GM21367 (cell line): ENCODE results near the gene NCOR1.
"Not testable (repeated sequence)": the region's sequence is repeated elsewhere in the genome, so short reads cannot be mapped to it uniquely, and the experiment has no call there.

Experiments used
- ATAC-seq: cut with Tn5 transposase; IDR thresholded peaks from one replicate; pipeline ENCODE4 v1.9.1; 2021; ENCODE audit not compliant: unreplicated experiment

The NCOR1 gene

GRCh38 chr17:16101440-16101839 lies 113.9 kb downstream of the NCOR1 start:
- ATAC-seq, result no peak

- ATAC-seq, result no peak
Observed at GRCh38 chr17:16100737-16101400, 114.5 kb downstream of the NCOR1 start.

- no peak for ATAC-seq
Observed at GRCh38 chr17:16091773-16092172, 123.6 kb downstream of the NCOR1 start.

GRCh38 chr17:16086957-16087356 lies 128.4 kb downstream of the NCOR1 start:
- no peak for ATAC-seq

GRCh38 chr17:16085066-16085699 lies 130.2 kb downstream of the NCOR1 start:
- ATAC-seq, result no peak

GRCh38 chr17:16083223-16083622 lies 132.1 kb downstream of the NCOR1 start:
- ATAC-seq, result no peak

GRCh38 chr17:16081507-16082087 lies 133.7 kb downstream of the NCOR1 start:
- no peak for ATAC-seq

- no peak for ATAC-seq
Observed at GRCh38 chr17:16080366-16080765, 135.0 kb downstream of the NCOR1 start.

- no peak for ATAC-seq
Observed at GRCh38 chr17:16075949-16076348, 139.4 kb downstream of the NCOR1 start.

GRCh38 chr17:16074423-16074822 lies 140.9 kb downstream of the NCOR1 start:
- no peak for ATAC-seq

GRCh38 chr17:16073845-16074244 lies 141.5 kb downstream of the NCOR1 start:
- no peak for ATAC-seq

GRCh38 chr17:16072031-16072430 lies 143.3 kb downstream of the NCOR1 start:
- ATAC-seq, result no peak

GRCh38 chr17:16068323-16068722 lies 147.0 kb downstream of the NCOR1 start:
- ATAC-seq, result no peak

GRCh38 chr17:16066125-16066524 lies 149.2 kb downstream of the NCOR1 start:
- no peak for ATAC-seq

GRCh38 chr17:16061631-16062030 lies 153.7 kb downstream of the NCOR1 start:
- no peak for ATAC-seq

GRCh38 chr17:16055139-16055538 lies 160.2 kb downstream of the NCOR1 start:
- ATAC-seq, result not testable (repeated sequence)

GRCh38 chr17:16052486-16052885 lies 162.8 kb downstream of the NCOR1 start:
- ATAC-seq, result no peak

- ATAC-seq, result no peak
Observed at GRCh38 chr17:16050844-16051243, 164.5 kb downstream of the NCOR1 start.

GRCh38 chr17:16048811-16049449 lies 166.4 kb downstream of the NCOR1 start:
- ATAC-seq, result no peak

GRCh38 chr17:16046966-16047365 lies 168.4 kb downstream of the NCOR1 start:
- no peak for ATAC-seq

- ATAC-seq, result no peak
Observed at GRCh38 chr17:16044487-16044886, 170.8 kb downstream of the NCOR1 start.

- no peak for ATAC-seq
Observed at GRCh38 chr17:16040710-16041251, 174.6 kb downstream of the NCOR1 start.
